GM12878 (cell line): Measurements from ENCODE around the gene GGA2. TPM values are rescaled to one million over a fixed set of nuclear protein-coding genes. Genes with fewer than 3 reads are reported as not detected.
"Not testable (repeated sequence)": the region's sequence is repeated elsewhere in the genome, so short reads cannot be mapped to it uniquely, and the experiment has no call there.

Source experiments
- ATAC-seq: fragments of 200-7000 bp; cut with Tn5 transposase; 3 replicates; pipeline ENCODE4 v1.9.1; 2020; ENCODE audit warnings: mild to moderate bottlenecking, moderate library complexity
- BruUV-seq: library from RNA; stranded (reverse); fragments of 400-500 nt; replicated peaks from 2 replicates; lab custom pipeline; 2021; lab: Mats Ljungman, UMichigan
- CTCF ChIA-PET: fragments of 300-600 bp; sonication (Branson Sonifier 250); formaldehyde crosslinking; extraction: SDS; loops from one replicate; lab custom pipeline; 2021; ENCODE audit warnings: inconsistent platforms; lab: Yijun Ruan, JAX
- POLR2A ChIA-PET: fragments of 350-600 bp; formaldehyde crosslinking; extraction: SDS; loops from one replicate; lab custom pipeline; 2021; ENCODE audit warnings: inconsistent platforms; lab: Charles Lee
- RAD21 ChIA-PET: fragments of 300-600 bp; sonication (Branson Sonifier 250); formaldehyde crosslinking; loops from one replicate; lab custom pipeline; 2023; ENCODE audit warnings: antibody characterized with exemption; ENCODE audit not compliant: unreplicated experiment; lab: Charles Lee
- SMC1A ChIA-PET: fragments of 300-600 bp; sonication (Branson Sonifier 250); formaldehyde crosslinking; loops from one replicate; lab custom pipeline; 2023; ENCODE audit not compliant: unreplicated experiment, uncharacterized antibody; lab: Charles Lee
- DNase-seq: peaks from one replicate; pipeline ENCODE4 v3.0.0-alpha.2; 2011; ENCODE audit warnings: low read depth, low spot score
- FAIRE-seq: peaks from 3 replicates; lab custom pipeline; 2011; peaks lifted over from hg19 to GRCh38; lab: Jason Lieb, UNC
- H2AFZ ChIP-seq: 2 replicates; pipeline ENCODE4 v1.6.0; 2011; ENCODE audit warnings: low read depth, low read length, control low read depth; ENCODE audit not compliant: control insufficient read depth
- H3K27ac ChIP-seq: 2 replicates; pipeline ENCODE4 v1.5.1; 2011; ENCODE audit warnings: control low read depth; ENCODE audit not compliant: control insufficient read depth, insufficient read depth
- H3K27me3 ChIP-seq, 2 experiments: replicated peaks in 1 of 2; 2 replicates each; pipeline versions ENCODE4 v1.6.0 to v1.6.1; 2011; ENCODE audit warnings: low read length in 1 of 2; ENCODE audit not compliant: control insufficient read depth in 2 of 2, insufficient read depth in 2 of 2
- H3K36me3 ChIP-seq, 2 experiments: 2 replicates each; pipeline ENCODE4 v1.5.1; 2011; ENCODE audit warnings: low read length in 1 of 2; ENCODE audit not compliant: control insufficient read depth in 2 of 2, insufficient read depth in 2 of 2
- H3K4me1 ChIP-seq: 2 replicates; pipeline ENCODE4 v1.6.1; 2011; ENCODE audit warnings: mild to moderate bottlenecking, low read length, moderate library complexity, mixed read lengths; ENCODE audit not compliant: control insufficient read depth, insufficient read depth
- H3K4me2 ChIP-seq: 2 replicates; pipeline ENCODE4 v1.6.0; 2011; ENCODE audit warnings: control low read depth; ENCODE audit not compliant: control insufficient read depth, insufficient read depth
- H3K4me3 ChIP-seq: fragments of 200-600 bp; sonication (generic); 2 replicates; pipeline ENCODE4 v1.5.1; 2016
- H3K79me2 ChIP-seq: 2 replicates; pipeline ENCODE4 v1.6.0; 2011; ENCODE audit warnings: low read length; ENCODE audit not compliant: control insufficient read depth, insufficient read depth
- H3K9ac ChIP-seq: 2 replicates; pipeline ENCODE4 v1.8.0; 2011; ENCODE audit warnings: low read length, control low read depth, mixed read lengths; ENCODE audit not compliant: control insufficient read depth, insufficient read depth
- H3K9me3 ChIP-seq: replicated peaks from 3 replicates; pipeline ENCODE4 v1.5.1; 2011; ENCODE audit warnings: mild to moderate bottlenecking, low read length; ENCODE audit not compliant: control insufficient read depth, insufficient read depth
- H4K20me1 ChIP-seq: 2 replicates; pipeline ENCODE4 v1.6.0; 2011; ENCODE audit not compliant: control insufficient read depth, insufficient read depth
- HDAC6 ChIP-seq: fragments of 200-600 bp; sonication (generic); IDR thresholded peaks from one replicate; pipeline ENCODE4 v1.8.0; 2017; ENCODE audit warnings: antibody characterized with exemption; ENCODE audit not compliant: unreplicated experiment
- IKZF2 ChIP-seq, 2 experiments: fragments of 450-650 bp; IDR thresholded peaks; 2 replicates each; pipeline ENCODE4 v1.6.1; 2017; ENCODE audit warnings: mild to moderate bottlenecking in 2 of 2, moderate library complexity in 2 of 2
- MEF2B ChIP-seq: fragments of 450-650 bp; IDR thresholded peaks from 2 replicates; pipeline ENCODE4 v1.6.1; 2018; ENCODE audit warnings: mild to moderate bottlenecking, moderate library complexity; ENCODE audit not compliant: partially characterized antibody, poor library complexity, severe bottlenecking
- MYB ChIP-seq: fragments of 150-350 bp; IDR thresholded peaks from 2 replicates; pipeline ENCODE4 v1.6.1; 2014; ENCODE audit warnings: mild to moderate bottlenecking, low read depth, low read length, borderline replicate concordance
- RELA ChIP-seq: fragments of 450-650 bp; IDR thresholded peaks from 2 replicates; pipeline ENCODE4 v1.8.0; 2014; ENCODE audit warnings: borderline replicate concordance; ENCODE audit not compliant: partially characterized antibody
- SPI1 ChIP-seq: IDR thresholded peaks from 2 replicates; pipeline ENCODE4 v1.6.1; 2011; ENCODE audit warnings: low read depth, mild to moderate bottlenecking, low read length, moderate library complexity, borderline replicate concordance; ENCODE audit not compliant: insufficient read depth
- STAT1 ChIP-seq: fragments of 450-650 bp; conservative IDR thresholded peaks from 2 replicates; pipeline ENCODE4 v1.6.1; 2014; ENCODE audit warnings: antibody characterized with exemption, mild to moderate bottlenecking
- YBX1 ChIP-seq: fragments of 450-650 bp; IDR thresholded peaks from 2 replicates; pipeline ENCODE4 v1.6.1; 2016; ENCODE audit warnings: antibody characterized with exemption
- ZBED1 ChIP-seq: IDR thresholded peaks from 2 replicates; pipeline ENCODE4 v1.6.1; 2016; ENCODE audit warnings: borderline replicate concordance
- ZNF274 ChIP-seq: IDR thresholded peaks from one replicate; pipeline ENCODE4 v1.8.0; 2011; ENCODE audit not compliant: insufficient read length, insufficient read depth
- WGBS: methylation state at CpG from one replicate; pipeline ENCODE4 v1.1.6; 2016; ENCODE audit warnings: low lambda C conversion rate; ENCODE audit not compliant: insufficient replicate concordance, insufficient coverage; ENCODE audit errors: missing lambda C conversion rate; 5-methylcytosine and 5-hydroxymethylcytosine counted together
- in situ Hi-C: fragments of 300-500 bp; cut with MboI; formaldehyde crosslinking; loops from 9 replicates; pipeline ENCODE4 v1.14.3; 2018; ENCODE audit warnings: mixed read lengths
- intact Hi-C: fragments of 100-400 bp; cut with micrococcal nuclease; formaldehyde crosslinking; loops from one replicate; pipeline ENCODE4 v1.14.2; 2022; ENCODE audit not compliant: unreplicated experiment
- polyA plus RNA-seq, 11 experiments: library from polyadenylated mRNA; depleted of rRNA in 4 of 11; unstranded in 6 of 11; stranded (reverse) in 5 of 11; fragments of >200 nt; fragmentation: Nextera tagmentation in 4 of 11; fragmentation: Illumina TruSeq in 1 of 11; extraction: Ambion mirVana in 4 of 11; extraction: Trizol in 1 of 11; gene quantifications; 1 replicate in 1 of 11; 2 replicates in 10 of 11; pipeline versions ENCODE4 v1.2.1 to v1.2.3, GENCODE V29; 2011 to 2016; ENCODE audit warnings: inconsistent platforms in 2 of 11, missing spikeins in 2 of 11, low read depth in 1 of 11
- total RNA-seq, 4 experiments: library from RNA; depleted of rRNA in 3 of 4; stranded (reverse); fragments of >200 nt in 3 of 4; fragmentation: Illumina TruSeq in 1 of 4; extraction: Trizol in 1 of 4; gene quantifications; 2 replicates each; pipeline versions ENCODE4 v1.2.1 to v1.2.3, GENCODE V29; 2013 to 2021
- TF ChIP-seq, protein P1 (sequence below): fragments of 450-650 bp; IDR thresholded peaks from 2 replicates; pipeline ENCODE4 v1.6.1; 2017; ENCODE audit warnings: borderline replicate concordance
- TF ChIP-seq, protein P2 (sequence below): fragments of 450-650 bp; IDR thresholded peaks from 2 replicates; pipeline ENCODE4 v1.6.1; 2017; ENCODE audit warnings: low read depth, mild to moderate bottlenecking, moderate library complexity
- TF ChIP-seq, protein P3 (sequence below): IDR thresholded peaks from 2 replicates; pipeline ENCODE4 v1.6.1; 2012; ENCODE audit warnings: low read depth, low read length, improper control_type of control experiment

Gene GGA2
- total and polyA plus RNA-seq, 10 of the 15 experiments (the other 5 are each of a cell fraction or from before 2014, with no cell fraction given) = 14.1 to 153 (median 86.6) TPM

DNA sequence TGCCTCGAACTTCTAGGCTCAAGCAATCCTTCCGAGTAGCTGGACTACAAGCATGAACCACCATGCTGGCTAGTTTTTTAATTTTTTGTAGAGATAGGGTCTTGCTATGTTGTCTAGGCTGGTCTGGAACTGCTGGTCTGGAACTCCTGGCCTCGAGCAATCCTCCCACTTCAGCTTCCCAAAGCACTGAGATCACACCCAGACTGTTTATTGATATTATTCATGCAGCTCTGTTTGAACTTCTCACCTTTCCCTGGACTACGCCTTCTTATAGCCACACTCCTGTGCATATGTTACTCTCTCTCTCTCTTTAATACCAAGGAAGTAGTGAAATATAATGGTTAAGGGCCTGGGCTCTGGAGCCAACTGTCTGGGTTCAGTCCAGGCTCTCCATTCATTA is 61.9 kb downstream of the GGA2 start:
- H3K9ac ChIP-seq = no peak overlapping the region
- ChIA-PET POLR2A (no interaction called here), RAD21 (interaction anchor here (1.2 kb wide), 1 partner anchor 13 kb away, joined by 4 read pairs; no protein-coding TSS in a partner anchor)

DNA sequence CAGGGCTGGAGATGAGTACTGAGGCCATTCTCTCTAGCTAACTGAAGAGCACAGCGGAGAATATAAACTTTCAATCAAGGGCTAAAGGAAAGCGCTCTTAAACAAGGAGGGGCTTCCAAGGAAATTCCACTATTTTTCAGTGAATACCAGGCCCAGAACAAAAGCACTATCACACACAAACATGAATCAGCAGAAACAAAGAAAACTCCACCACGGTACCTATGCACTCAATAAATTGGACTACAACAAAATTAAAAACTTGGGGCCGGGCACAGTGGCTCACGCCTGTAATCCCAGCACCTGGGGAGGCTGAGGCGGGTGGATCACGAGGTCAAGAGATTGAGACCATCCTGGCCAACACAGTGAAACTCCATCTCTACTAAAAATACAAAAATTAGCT is 72.8 kb downstream of the GGA2 start:
- FAIRE-seq, BruUV-seq, in situ Hi-C loops, H3K9me3 ChIP-seq, H3K4me2 ChIP-seq, H3K4me3 ChIP-seq, H2AFZ ChIP-seq, ATAC-seq, DNase-seq, H3K9ac ChIP-seq, H3K27ac ChIP-seq, H4K20me1 ChIP-seq, H3K79me2 ChIP-seq, H3K4me1 ChIP-seq, H3K27me3 ChIP-seq: not testable (repeated sequence)
- peaks cover 2 to 12% of the 10 kb centered on the region in 2 experiments for H3K36me3 ChIP-seq
- WGBS = 88% methylated on average over 7 of the region's 7 CpGs
- intact Hi-C loops = loop anchor here (10.0 kb wide), 1 partner anchor 103 kb away; no protein-coding TSS in a partner anchor
- ChIA-PET POLR2A (interaction anchor here (1.2 kb wide), 1 partner anchor 254 kb away, joined by 3 read pairs; no protein-coding TSS in a partner anchor), SMC1A (interaction anchor here (0.7 to 6.7 kb wide), 8 partner anchors 12 to 254 kb away, joined by 3 to 189 read pairs (median 4); partner anchors contain the start of genes NDUFAB1 and SCNN1G), CTCF (interaction anchor here (0.7 to 10.5 kb wide), 14 partner anchors 15 to 358 kb away, joined by 3 to 470 read pairs (median 14); partner anchors contain the start of genes COG7, EARS2, SCNN1B and SCNN1G), RAD21 (interaction anchor here (0.7 to 6.6 kb wide), 3 partner anchors 69 to 254 kb away, joined by 3 to 159 read pairs (median 48); partner anchors contain the start of gene SCNN1G)

More for the DNA sequence above, 61.9 kb downstream of the GGA2 start:
- in situ Hi-C loops = no loop called here
- CTCF ChIA-PET = interaction anchor here (0.6 to 2.0 kb wide), 3 partner anchors 12 to 267 kb away, joined by 3 to 8 read pairs (median 5); no protein-coding TSS in a partner anchor
- DNase-seq (no peak), ATAC-seq (no peak), FAIRE-seq (no peak)
- Histone ChIP-seq H3K9me3 (no peaks in the 10 kb centered on the region), H3K27ac (no peak overlapping the region), H3K4me3 (no peak overlapping the region), H3K36me3 (no peaks in the 10 kb centered on the region; a peak in 1 of 4 replicates), H3K4me2 (no peak overlapping the region), H3K79me2 (peaks cover 6% of the 10 kb centered on the region), H3K27me3 (no peaks in the 10 kb centered on the region), H4K20me1 (no peaks in the 10 kb centered on the region), H3K4me1 (0 out of 2 replicates have a peak, but pooled peaks cover 3% of the 10 kb centered on the region), H2AFZ (no peak overlapping the region)
- intact Hi-C loops = no loop called here
- TF ChIP-seq YBX1 (no peak), SPI1 (no peak), ZBED1 (no peak), MEF2B (no peak), STAT1 (no peak), IKZF2 (IDR thresholded peaks at IDR 0.05) (no peak), MYB (no peak), HDAC6 (no peak), ZNF274 (no peak), RELA (no peak)
- TF ChIP-seq, protein P1, sequence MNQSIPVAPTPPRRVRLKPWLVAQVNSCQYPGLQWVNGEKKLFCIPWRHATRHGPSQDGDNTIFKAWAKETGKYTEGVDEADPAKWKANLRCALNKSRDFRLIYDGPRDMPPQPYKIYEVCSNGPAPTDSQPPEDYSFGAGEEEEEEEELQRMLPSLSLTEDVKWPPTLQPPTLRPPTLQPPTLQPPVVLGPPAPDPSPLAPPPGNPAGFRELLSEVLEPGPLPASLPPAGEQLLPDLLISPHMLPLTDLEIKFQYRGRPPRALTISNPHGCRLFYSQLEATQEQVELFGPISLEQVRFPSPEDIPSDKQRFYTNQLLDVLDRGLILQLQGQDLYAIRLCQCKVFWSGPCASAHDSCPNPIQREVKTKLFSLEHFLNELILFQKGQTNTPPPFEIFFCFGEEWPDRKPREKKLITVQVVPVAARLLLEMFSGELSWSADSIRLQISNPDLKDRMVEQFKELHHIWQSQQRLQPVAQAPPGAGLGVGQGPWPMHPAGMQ = no peak
- TF ChIP-seq, protein P2, sequence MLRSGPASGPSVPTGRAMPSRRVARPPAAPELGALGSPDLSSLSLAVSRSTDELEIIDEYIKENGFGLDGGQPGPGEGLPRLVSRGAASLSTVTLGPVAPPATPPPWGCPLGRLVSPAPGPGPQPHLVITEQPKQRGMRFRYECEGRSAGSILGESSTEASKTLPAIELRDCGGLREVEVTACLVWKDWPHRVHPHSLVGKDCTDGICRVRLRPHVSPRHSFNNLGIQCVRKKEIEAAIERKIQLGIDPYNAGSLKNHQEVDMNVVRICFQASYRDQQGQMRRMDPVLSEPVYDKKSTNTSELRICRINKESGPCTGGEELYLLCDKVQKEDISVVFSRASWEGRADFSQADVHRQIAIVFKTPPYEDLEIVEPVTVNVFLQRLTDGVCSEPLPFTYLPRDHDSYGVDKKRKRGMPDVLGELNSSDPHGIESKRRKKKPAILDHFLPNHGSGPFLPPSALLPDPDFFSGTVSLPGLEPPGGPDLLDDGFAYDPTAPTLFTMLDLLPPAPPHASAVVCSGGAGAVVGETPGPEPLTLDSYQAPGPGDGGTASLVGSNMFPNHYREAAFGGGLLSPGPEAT = no peak
- TF ChIP-seq, protein P3, sequence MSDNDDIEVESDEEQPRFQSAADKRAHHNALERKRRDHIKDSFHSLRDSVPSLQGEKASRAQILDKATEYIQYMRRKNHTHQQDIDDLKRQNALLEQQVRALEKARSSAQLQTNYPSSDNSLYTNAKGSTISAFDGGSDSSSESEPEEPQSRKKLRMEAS = no peak
- 94% methylated on average over 4 of the region's 4 CpGs for WGBS
- TSS peak; percentile 35 for BruUV-seq
- SMC1A ChIA-PET = interaction anchor here (0.5 to 1.6 kb wide), 2 partner anchors 12 to 112 kb away, joined by 4 to 6 read pairs; no protein-coding TSS in a partner anchor
